NCI-H187 treated with DMSO at 0.1 percent for 48 hours (cell line): ENCODE measurements around the gene PRPF39.
A peak's percentile ranks its signal among the peaks of the same experiment; 100 is the strongest.

Experiments used
- DNase-seq: peaks from one replicate; lab custom pipeline; 2025; lab: John Stamatoyannopoulos, UW

PRPF39 gene

GRCh38 chr14:45082420-45082819 is 1.5 kb upstream of the PRPF39 start:
- DNase-seq: no peak

- DNase-seq: no peak
Observed at GRCh38 chr14:45083617-45083975, 320 bp upstream of the PRPF39 start.

- DNase-seq: no peak
Observed at GRCh38 chr14:45084946-45085346, 1.0 kb downstream of the PRPF39 start.

- DNase-seq: no peak
Observed at GRCh38 chr14:45089813-45090212, 5.9 kb downstream of the PRPF39 start.

- no peak for DNase-seq
Observed at GRCh38 chr14:45091710-45092109, 7.8 kb downstream of the PRPF39 start.

- no peak for DNase-seq
Observed at GRCh38 chr14:45094275-45094674, 10.4 kb downstream of the PRPF39 start.

GRCh38 chr14:45095143-45095542 is 11.2 kb downstream of the PRPF39 start:
- DNase-seq: no peak

GRCh38 chr14:45096218-45096617 is 12.3 kb downstream of the PRPF39 start:
- DNase-seq: no peak

GRCh38 chr14:45103806-45104205 is 19.9 kb downstream of the PRPF39 start:
- DNase-seq: no peak

GRCh38 chr14:45104561-45104960 is 20.6 kb downstream of the PRPF39 start:
- DNase-seq: no peak

GRCh38 chr14:45112896-45113781 is 29.2 kb downstream of the PRPF39 start:
- no peak for DNase-seq

- DNase-seq: no peak
Observed at GRCh38 chr14:45114327-45114726, 30.4 kb downstream of the PRPF39 start.

- no peak for DNase-seq
Observed at GRCh38 chr14:45118594-45118993, 34.7 kb downstream of the PRPF39 start.

GRCh38 chr14:45120096-45120495 is 36.2 kb downstream of the PRPF39 start:
- DNase-seq: no peak

GRCh38 chr14:45123271-45123670 is 39.4 kb downstream of the PRPF39 start:
- no peak for DNase-seq

GRCh38 chr14:45125754-45126153 is 41.8 kb downstream of the PRPF39 start:
- DNase-seq: no peak

- no peak for DNase-seq
Observed at GRCh38 chr14:45128963-45129629, 45.2 kb downstream of the PRPF39 start.

- no peak for DNase-seq
Observed at GRCh38 chr14:45133683-45134050, 49.8 kb downstream of the PRPF39 start.

- DNase-seq: peak; percentile 97
Observed at GRCh38 chr14:45134051-45134958, 50.4 kb downstream of the PRPF39 start, which contains the start of gene FKBP3. Gene FKBP3, minus strand, starts transcription at chr14:45134481. Its CDS starts 25 bp downstream, at chr14:45134456.

- no peak for DNase-seq
Observed at GRCh38 chr14:45135156-45135555, 51.2 kb downstream of the PRPF39 start.

GRCh38 chr14:45135659-45136395 is 51.9 kb downstream of the PRPF39 start, which contains the start of gene FANCM:
Gene FANCM, plus strand, starts transcription at chr14:45135930. Its CDS starts 102 bp downstream, at chr14:45136032.
- DNase-seq: peak; percentile 87
